Iris pigment epithelial cell (primary cell): ENCODE results near the gene RHBDL1.

ENCODE experiments used
- DNase-seq: peaks from one replicate; pipeline ENCODE4 v3.0.0-alpha.2; 2011; ENCODE audit warnings: low read depth

The RHBDL1 gene

DNA sequence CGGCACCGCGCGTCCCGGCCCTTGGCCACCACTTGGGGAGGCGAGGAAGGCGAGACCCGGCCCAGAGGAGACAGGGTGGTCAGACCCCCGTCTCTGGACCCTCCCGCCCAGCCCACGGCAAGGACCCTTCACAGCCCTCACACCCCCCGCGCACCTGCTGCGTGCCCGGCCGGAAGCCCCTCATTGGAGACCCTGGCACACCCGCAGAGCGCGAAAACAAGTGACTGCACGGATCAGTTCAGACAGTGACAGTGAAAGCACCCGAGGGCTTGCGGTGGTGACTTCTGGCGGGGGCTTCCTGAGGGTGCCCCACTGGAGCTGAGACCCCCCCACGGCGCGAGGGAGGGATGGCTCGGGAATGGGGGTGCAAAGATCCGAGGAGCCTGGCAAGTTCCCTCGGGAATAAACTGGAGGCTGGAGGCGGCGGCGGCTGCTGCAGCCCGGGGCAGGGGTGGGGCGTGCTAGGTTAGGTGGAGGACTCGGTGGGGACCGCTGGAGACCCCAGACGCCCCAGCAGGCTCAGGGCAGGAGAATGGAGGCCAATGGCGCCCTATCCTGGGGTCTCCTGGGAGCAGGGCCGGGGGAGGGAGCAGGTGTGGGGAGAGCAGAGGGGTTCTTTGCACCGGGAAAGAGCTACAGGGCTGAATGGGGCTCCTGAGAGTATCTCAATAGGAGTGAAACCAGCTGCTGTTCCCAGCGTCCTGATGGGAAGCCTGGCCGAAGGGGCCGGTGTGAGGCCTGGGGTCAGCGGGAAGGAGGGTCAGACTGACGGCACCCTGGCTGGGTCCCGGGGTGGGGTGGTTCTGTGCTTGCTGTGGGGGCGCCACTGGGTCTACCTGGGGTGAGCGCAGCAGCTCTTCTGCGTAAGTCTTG lies 31.0 kb downstream of the RHBDL1 start:
- DNase-seq, result no peak

DNA sequence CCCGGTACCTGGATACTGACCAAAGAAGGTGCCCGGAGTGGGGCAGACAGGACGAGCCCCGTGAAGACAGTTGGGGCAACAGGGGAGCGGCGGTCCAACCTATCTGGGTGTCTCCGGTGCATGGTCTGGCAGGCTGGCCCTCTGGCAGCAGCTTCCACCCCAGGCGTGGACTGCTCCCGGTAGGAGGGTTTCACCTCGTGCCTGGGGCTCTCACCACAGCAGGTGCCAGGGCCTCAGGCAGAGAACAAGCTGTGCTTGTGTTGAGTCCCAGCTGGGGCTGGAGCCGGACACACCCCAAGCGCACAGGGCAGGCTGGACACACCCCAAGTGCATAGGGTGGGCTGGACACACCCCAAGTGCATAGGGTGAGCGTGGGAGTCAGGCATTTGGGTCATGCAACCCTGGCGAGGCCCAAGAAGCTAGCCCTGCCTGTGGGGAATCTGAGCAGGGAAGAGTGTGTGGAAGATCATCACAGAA lies 31.6 kb downstream of the RHBDL1 start:
- DNase-seq, result no peak

DNA sequence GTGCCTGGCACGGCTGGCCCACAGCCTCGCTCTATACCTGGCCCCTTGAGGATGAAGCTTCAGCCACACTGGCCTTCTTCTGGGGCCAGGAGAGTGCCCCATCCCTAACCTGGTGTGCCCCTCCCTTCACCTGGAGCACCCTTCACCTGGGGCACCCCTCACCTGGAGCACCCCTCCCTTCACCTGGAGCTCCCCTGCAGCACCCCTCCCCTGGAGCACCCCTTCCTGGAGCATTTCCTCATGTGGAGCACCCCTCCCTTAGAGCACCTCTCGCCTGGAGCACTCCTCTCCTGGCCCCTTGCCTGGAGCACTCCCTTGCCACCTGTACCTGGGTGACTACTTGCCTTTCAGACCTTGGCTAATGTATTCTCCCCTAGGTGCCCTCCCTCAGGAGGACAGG lies 32.5 kb downstream of the RHBDL1 start:
- no peak for DNase-seq

DNA sequence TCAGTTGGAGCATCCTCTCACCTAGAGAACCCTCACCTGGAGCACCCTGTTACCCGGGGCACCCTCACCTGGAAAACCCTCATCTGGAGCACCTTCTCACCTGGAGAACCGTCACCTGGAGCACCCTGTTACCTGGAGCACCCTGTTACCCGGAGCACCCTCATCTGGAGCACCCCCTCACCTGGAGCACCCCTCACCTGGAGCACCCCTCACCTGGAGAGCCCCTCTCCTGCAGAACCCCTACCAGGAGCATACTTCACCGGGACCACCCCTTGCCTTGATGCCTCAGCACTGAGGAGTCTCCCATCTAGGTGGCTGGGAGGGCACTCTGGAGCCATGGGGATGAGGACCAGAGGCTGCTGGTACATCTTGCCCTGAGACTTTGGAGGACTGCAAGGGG lies 33.5 kb downstream of the RHBDL1 start:
- no peak for DNase-seq

DNA sequence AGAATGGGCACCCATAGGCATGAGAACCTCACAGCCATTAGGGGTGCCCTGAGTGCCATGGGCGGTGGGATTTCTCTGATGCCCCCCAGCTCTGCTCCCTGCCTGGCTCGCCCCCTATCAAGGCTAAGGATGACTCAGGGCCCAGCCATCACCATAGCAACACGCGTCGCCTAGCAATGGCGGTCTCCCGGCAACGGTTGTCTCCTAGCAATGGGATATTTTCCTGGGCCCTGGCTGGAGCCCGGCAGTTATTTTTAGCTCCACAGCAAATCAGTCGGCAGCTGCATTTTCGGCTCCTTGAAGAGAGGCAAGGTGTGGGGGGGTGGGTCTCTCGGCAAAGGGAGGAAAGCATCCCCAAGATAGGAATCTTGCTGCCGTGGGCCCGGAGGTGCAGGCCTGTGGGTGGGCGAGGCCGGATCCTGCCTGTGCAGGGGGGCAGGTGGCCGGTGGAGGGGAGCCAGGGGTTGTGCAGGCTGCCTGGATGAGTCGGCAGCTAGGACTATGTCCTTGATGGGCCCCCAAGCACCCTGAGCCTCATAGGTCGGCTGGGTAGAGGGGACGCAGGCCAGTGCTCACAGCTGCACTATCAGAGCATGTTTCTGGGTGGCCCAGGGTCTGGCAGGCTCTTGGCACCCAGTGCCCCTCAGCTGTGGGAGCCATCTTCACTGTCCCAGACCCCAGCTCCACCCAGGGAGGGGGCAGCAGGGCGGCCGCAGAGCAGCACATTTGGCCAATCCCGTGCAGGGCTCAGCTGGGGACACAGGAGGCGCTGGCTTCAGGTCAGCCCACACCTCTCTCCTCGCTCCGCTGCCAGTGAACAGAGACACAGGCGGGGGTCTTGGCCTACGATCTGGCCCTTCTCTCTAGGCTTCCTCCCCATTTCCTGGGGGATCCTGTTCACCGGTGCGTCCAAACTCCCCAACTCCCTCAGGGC lies 34.4 kb downstream of the RHBDL1 start:
- DNase-seq, result peak; percentile 82

DNA sequence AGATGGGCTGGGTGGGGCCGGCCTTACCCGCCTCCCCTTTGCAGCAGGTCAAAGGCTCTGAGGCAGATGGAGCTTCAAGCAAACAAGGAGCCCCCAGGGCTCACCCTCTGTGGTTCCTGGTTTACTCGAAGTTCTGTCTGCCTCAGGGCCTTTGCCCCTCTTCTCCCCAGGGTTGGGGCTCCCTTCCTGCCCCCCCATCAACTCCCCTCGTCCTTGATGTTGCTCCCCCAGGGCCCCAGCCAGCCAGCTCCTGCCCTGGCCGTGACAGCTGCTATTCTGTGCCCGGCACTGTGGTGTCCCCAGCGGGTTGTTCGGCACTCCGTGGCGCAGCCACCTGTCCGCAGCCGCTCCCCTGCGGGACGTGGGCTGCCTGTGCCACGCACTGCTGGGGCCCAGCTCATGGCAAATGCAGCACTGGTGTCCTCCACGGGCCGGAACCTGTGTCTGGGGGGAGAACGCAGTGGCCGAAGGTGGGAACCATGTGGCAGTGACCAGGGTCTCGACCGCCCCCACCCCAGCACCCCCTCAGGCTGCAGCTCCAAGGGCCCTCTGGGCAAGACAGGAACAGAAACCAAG lies 35.1 kb downstream of the RHBDL1 start:
- no peak for DNase-seq

DNA sequence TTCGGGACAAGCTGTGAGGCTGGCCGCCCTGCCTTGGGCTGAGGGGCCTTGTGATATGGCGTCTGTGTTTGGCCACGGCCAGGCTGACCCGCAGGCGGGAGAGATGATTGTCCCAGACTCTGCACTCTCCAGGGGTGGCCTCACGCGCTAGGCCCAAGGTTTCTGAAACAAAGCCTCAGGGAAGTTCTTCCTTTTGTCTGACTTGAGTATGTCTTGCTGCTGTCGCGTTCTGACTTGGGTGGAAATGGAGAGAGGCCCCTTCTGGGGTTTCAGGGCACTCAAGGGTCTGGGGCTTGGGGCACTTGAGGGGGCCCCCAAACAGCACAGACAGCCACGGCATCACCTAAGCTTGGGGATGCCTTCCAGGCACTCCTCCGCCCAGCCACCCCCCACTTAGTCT lies 35.6 kb downstream of the RHBDL1 start:
- no peak for DNase-seq

DNA sequence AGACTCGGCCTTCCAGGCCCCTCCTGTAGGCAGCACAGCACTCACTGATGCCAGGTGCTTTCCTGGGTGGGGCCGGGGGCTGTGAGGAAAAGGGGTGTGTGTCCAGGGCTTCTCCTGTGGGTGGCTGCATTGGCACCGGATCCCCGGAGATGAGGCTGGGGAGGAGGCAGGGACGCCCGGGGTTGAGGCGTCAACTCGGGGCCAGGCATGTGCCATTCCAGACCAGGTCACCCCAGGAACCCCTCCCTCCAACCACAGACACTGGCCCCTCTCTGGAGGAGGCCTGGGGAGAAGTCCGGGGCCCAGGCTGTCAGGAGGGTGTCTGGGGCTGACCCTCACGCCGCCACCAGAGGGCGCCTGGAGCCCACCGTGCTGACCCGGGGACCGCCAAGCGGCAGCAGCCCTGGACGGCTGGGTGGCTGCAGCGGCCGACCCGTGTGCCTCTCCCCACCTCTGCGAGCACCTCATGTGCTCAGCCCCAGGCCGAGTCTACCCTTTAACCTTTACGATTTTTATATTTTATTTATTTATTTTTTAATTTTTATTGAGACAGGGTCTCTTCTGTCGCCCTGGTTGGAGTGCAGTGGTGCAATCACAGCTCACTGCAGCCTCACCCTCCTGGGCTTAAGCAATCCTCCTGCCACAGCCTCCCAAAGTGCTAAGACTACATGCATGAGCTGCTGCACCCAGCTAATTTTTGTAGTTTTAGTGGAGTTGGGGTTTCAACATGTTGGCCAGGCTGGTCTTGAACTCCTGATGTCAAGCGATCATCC lies 36.3 kb downstream of the RHBDL1 start:
- DNase-seq, result peak; percentile 52

DNA sequence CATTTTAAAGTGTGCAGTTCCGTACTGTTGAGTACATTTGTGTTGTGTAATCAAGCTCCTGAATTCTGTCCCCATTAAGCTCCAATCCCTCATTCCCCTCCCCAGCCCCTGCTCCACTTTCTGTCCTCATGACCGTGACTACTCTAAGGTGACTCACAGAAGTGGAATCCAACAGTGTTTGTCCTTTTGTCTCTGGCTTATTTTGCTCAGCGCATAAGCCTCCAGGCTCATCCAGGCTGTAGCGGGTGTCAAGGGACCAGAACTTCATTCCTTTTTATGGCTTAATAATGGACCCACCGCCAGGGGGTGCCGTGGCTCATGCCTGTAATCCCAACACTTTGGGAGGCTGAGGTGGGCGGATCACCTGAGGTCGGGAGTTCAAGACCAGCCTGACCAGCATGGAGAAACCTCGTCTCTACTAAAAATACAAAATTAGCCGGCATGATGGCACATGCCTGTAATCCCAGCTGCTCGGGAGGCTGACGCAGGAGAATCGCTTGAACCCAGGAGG lies 37.3 kb downstream of the RHBDL1 start:
- DNase-seq, result peak; percentile 94

DNA sequence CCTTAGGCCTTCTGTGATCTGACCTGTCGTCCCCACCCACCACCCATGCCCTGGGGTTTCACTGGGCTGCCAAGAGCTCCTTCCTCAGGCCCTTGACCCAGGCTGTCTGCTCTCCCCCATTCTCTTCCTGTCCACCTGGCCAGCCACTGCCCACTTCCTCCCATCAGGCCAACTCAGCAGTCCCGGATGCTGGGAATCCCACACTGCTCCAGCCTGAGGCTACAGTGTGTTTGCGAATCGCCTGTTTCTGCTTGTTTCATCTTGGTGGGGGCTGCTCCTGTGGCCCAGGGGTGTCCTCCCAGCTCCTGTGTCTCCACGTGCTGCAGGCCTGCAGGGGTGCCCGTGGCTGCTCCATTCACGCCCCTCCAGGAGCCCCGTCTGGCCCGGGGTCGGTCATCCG lies 38.6 kb downstream of the RHBDL1 start:
- no peak for DNase-seq

DNA sequence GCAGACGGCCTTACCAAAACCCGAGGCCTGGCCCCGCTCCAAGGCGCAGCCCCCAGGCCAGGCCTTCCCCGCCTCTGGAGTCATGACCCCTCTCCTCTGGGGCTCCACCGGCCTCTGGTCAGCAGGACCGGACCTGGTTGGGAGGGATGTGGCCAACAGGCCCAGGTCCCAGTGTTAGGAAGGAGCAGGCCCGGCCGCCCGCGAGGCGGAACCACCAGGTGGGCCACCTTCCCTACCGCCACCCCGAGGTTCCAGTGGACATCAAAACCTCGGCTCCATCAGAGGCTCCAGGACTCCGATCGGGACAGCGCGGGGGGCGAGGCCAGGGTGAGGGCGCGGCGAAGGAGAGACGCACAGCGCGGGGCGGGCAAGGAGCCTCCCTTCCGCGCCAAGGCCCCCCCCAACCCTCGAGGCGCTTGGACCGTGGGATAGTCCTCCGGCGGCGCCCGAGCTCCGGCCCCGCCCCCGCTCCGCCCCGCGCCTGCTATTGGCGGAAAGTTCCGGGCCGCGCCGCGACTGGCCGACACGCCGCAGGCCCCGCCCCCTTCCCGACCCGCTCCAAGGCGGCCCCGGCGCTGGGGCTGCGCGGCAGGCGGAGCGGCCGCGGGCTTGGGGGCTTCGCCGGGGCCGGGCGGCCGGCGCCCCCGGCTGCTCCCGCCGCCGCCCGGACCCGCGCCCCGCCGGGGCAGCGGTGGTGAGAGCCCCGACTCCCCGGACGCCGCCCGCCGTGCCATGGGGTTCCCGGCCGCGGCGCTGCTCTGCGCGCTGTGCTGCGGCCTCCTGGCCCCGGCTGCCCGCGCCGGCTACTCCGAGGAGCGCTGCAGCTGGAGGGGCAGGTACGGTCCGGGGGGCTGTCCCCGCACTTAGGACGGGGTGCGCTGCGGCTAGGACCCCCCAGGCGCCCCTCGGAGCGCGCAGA lies 39.3 kb downstream of the RHBDL1 start, which contains the start of gene METRN:
TSS of gene METRN (plus strand) at position 561 of the 919 bp plus-strand sequence. CDS start at position 733, 172 bp downstream.
- peak; percentile 90 for DNase-seq

DNA sequence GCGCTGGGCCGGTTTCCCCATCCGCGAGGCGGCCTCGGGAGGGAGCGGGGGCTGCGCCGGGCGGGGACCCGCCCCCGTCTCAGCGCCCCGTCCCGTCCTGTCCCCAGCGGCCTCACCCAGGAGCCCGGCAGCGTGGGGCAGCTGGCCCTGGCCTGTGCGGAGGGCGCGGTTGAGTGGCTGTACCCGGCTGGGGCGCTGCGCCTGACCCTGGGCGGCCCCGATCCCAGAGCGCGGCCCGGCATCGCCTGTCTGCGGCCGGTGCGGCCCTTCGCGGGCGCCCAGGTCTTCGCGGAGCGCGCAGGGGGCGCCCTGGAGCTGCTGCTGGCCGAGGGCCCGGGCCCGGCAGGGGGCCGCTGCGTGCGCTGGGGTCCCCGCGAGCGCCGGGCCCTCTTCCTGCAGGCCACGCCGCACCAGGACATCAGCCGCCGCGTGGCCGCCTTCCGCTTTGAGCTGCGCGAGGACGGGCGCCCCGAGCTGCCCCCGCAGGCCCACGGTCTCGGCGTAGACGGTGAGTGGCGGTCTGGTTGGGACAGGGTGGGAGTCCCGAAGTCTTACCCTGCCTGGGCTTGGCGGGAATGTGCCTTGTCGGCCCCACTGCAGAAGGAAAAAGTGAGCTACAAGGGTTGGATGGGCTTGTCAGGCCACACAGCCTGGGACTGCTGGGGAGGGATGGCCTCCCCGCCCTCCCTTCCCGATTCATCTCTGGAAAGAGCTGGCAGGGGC lies 40.2 kb downstream of the RHBDL1 start:
- DNase-seq, result no peak

DNA sequence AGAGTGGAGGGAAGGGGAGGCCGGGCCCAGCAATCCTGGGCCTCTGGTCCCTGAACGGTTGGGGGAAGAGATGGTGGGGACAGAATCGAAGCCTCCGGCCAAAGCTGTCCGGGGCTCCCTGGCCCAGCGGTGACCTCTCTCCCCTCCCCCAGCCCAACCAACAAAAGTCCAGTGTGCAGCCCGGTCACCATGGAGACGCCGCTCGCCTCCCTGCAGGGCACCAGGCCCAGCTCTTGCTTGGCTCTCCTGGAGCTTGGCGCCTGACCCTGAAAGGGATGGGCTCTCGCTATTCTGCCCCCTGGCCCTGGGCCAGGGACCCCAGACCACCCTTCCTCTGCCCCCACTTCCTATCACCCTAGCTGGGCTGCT lies 40.7 kb downstream of the RHBDL1 start:
- DNase-seq, result peak; percentile 49

DNA sequence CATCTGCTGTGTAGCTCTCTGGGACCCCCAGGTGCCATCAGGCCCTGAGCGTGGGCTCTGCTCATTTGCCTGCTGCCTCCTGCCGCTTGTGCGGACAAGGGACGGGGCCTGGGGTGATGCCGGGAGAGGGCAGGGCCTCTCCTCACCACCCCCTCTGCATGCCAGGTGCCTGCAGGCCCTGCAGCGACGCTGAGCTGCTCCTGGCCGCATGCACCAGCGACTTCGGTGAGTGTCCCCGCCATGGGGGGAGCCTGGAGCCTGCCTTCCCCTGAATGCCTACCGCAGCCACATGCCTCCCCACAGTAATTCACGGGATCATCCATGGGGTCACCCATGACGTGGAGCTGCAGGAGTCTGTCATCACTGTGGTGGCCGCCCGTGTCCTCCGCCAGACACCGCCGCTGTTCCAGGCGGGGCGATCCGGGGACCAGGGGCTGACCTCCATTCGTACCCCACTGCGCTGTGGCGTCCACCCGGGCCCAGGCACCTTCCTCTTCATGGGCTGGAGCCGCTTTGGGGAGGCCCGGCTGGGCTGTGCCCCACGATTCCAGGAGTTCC lies 41.4 kb downstream of the RHBDL1 start:
- DNase-seq, result no peak

DNA sequence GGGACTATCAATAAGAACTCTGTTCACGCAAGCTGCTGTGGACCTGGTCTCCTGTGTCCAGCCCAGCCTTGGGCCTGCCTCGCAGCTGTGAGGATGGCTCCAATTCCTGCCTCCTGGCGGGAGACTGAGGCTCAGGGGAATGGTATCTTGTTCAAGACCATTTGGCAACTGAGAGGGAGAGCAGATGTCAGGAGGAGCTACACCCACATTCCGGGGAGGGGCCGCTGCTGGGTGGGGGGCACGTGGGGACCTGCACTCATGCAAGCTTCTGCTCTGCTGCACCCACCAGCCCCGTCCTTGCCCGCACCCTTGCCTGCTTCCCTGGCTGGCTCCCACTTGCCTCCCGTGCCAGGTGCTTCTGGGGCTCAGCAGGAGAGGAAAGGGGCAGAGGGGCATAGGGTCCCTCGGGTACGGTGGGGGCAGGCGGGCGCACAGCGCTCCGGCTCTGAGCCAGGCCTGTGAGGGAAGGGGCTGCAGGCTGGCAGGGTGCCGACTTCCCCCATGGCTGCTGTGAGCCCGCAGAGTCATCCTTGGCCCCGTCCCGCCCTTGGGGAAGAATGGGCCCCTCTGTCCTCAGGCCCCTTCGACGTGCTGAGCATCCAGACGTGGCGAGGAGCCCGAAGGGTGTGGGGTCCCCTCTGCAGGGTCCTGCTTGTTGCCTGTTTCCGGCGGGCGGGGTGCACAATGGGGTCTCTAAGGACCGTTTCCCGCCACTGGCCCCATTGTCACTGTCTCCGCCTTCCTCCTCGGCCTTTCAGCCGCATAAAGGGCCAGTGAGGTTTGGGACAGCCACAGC lies 42.2 kb downstream of the RHBDL1 start:
- no peak for DNase-seq

DNA sequence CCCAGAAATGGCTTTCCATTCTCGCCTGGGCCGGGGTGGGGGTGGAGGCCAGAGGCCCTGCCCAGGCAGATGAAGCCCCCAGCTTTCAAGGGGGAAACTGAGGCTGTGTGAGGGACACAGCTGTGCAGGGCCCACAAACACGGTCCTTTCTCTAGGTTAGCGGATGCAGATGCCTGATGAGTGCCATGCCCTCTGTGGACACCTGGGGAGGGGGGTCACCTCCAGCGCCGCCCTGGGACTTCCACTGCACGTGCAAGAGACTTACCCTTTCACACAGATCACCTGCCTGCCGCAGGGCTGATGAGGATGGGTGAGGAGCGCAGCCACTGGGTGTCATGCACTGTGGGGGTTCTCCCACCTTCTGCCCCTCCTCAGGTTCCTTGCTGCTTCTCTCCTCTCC lies 42.9 kb downstream of the RHBDL1 start:
- DNase-seq, result no peak

DNA sequence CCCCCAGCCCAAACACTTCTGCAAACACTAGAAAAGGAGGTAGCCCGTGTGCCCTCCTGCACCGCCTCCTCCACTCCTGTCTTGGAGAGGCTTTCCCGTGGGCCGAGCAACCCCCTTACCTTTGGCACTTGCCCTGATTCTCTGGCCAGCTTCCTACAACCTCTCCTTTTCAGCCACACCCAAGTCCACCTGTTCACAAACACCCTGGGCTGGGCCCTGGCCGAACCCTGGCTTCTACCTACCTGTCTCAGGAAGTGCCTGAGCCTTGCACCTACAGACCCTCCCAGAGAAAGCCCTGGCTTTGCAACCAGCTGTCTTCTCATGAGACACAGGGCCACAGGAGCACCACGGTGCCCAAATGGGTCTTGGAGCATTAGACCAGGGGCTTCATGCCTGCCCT lies 43.5 kb downstream of the RHBDL1 start:
- no peak for DNase-seq

DNA sequence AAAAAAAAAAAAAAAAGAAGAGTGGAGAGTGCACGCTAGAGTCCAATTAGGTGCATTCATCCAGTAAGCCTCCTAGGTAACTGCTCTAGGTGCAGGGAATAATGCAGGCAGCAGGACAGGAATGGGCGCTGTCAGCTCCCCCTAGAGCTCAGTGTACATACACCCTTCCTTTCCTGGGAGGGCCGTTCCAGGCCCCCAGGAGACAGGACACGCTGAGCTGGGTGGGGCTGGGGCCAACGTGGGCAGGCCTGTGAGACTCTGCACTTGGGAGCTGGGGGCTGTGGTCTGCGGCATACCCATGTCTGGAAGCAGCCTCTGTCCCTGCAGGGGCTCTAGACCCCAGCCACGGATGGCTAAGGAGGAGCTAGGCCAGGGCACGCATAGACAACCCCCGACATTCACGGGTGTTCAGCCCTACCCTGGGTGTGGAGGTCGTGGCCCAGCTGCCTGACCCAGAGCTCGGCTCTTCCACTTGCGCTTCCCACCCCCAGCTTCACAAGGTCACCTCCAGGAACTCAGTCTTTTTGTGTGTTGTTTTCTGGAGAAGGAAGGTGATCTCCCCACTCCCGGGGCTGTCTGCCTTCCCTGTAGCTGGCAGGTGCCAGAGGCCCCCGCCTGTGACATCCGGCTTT lies 44.5 kb downstream of the RHBDL1 start:
- DNase-seq, result no peak
